B cell (primary cell): ENCODE measurements around the gene IQCC. TPM values are rescaled to one million over a fixed set of nuclear protein-coding genes. Genes with fewer than 3 reads are reported as not detected.

ENCODE experiments used
- ATAC-seq: fragments of 200-7000 bp; cut with Tn5 transposase; one replicate; pipeline ENCODE4 v1.10.0; 2021; ENCODE audit warnings: low read depth, mild to moderate bottlenecking, moderate number of reproducible peaks, moderate library complexity
- CTCF ChIA-PET: fragments of 350-600 bp; sonication (Branson Sonifier 250); formaldehyde crosslinking; loops from one replicate; lab custom pipeline; 2021; ENCODE audit warnings: antibody characterized with exemption, inconsistent platforms; lab: Charles Lee
- POLR2A ChIA-PET: fragments of 350-600 bp; sonication (Branson Sonifier 250); formaldehyde crosslinking; loops from one replicate; lab custom pipeline; 2021; ENCODE audit warnings: antibody characterized with exemption; lab: Charles Lee
- DNase-seq: peaks from one replicate; pipeline ENCODE4 v3.0.0; 2013
- H2AFZ ChIP-seq: 2 replicates; pipeline ENCODE4 v1.6.1; 2012; ENCODE audit warnings: mild to moderate bottlenecking, low read depth, low read length; ENCODE audit not compliant: insufficient read depth, poor library complexity, severe bottlenecking
- H3K27ac ChIP-seq, 2 donors: 1 replicate in 1 of 2; 2 replicates in 1 of 2; pipeline ENCODE4 v1.5.1; 2012 to 2013; ENCODE audit warnings: low read length in 2 of 2, mild to moderate bottlenecking in 2 of 2, moderate library complexity in 1 of 2
- H3K27me3 ChIP-seq, 4 experiments: fragments of 200-600 bp in 1 of 4; sonication (generic) in 1 of 4; replicated peaks in 1 of 4; 1 replicate in 2 of 4; 2 replicates in 2 of 4; pipeline versions ENCODE4 v1.6.1 to v1.7.0; 2013 to 2016; ENCODE audit warnings: low read length in 3 of 4, mild to moderate bottlenecking in 2 of 4, mixed read lengths in 1 of 4, moderate library complexity in 1 of 4; ENCODE audit not compliant: insufficient read depth in 4 of 4, control insufficient read depth in 3 of 4; ENCODE audit errors: control extremely low read depth in 1 of 4
- H3K36me3 ChIP-seq, 2 experiments: replicated peaks in 1 of 2; 1 replicate in 1 of 2; 2 replicates in 1 of 2; pipeline versions ENCODE4 v1.6.1 to v1.7.1; 2013; ENCODE audit warnings: low read length in 1 of 2; ENCODE audit not compliant: insufficient read depth in 2 of 2, control insufficient read depth in 1 of 2; ENCODE audit errors: control extremely low read depth in 1 of 2, extremely low read depth in 1 of 2
- H3K4me1 ChIP-seq, 2 donors: fragments of 200-600 bp in 1 of 2; sonication (generic) in 1 of 2; 1 replicate in 1 of 2; 2 replicates in 1 of 2; pipeline versions ENCODE4 v1.5.1 to v1.6.1; 2013 to 2017; ENCODE audit warnings: low read length in 2 of 2; ENCODE audit not compliant: control insufficient read depth in 2 of 2, insufficient read depth in 2 of 2
- H3K4me2 ChIP-seq: replicated peaks from 2 replicates; pipeline ENCODE3; 2012; ENCODE audit warnings: mild to moderate bottlenecking, low read depth, low read length; ENCODE audit not compliant: poor library complexity, severe bottlenecking
- H3K4me3 ChIP-seq, 5 experiments: fragments of 200-600 bp in 1 of 5; sonication (generic) in 1 of 5; 1 replicate in 3 of 5; 2 replicates in 2 of 5; pipeline versions ENCODE4 v1.5.1 to v1.7.0; 2011 to 2016; ENCODE audit warnings: low read length in 4 of 5, mild to moderate bottlenecking in 4 of 5, low read depth in 2 of 5, control low read depth in 1 of 5, moderate library complexity in 1 of 5; ENCODE audit not compliant: insufficient read depth in 1 of 5; ENCODE audit errors: control extremely low read depth in 1 of 5, extremely low read depth in 1 of 5
- H3K79me2 ChIP-seq: fragments of 200-600 bp; sonication (generic); one replicate; pipeline ENCODE4 v1.6.0; 2016; ENCODE audit warnings: low read length; ENCODE audit not compliant: control insufficient read depth, insufficient read depth
- H3K9ac ChIP-seq: fragments of 200-600 bp; sonication (generic); 2 replicates; pipeline ENCODE4 v1.6.1; 2017; ENCODE audit warnings: mild to moderate bottlenecking, low read length, moderate library complexity
- H3K9me3 ChIP-seq, 3 donors: one replicate each; pipeline versions ENCODE4 v1.6.1 to v1.7.1; 2013; ENCODE audit warnings: low read length in 2 of 3; ENCODE audit not compliant: control insufficient read depth in 2 of 3, insufficient read depth in 1 of 3; ENCODE audit errors: control extremely low read depth in 1 of 3
- H4K20me1 ChIP-seq: 2 replicates; pipeline ENCODE4 v1.6.0; 2012; ENCODE audit warnings: mild to moderate bottlenecking, low read length; ENCODE audit not compliant: insufficient read depth, control insufficient read depth, poor library complexity, severe bottlenecking
- H3K27ac Mint-ChIP-seq: one replicate; pipeline ENCODE4 v1.8.0; 2021; ENCODE audit warnings: mixed read lengths
- H3K27me3 Mint-ChIP-seq: one replicate; pipeline ENCODE4 v1.8.0; 2021; ENCODE audit warnings: mixed read lengths
- H3K4me1 Mint-ChIP-seq: one replicate; pipeline ENCODE4 v1.8.0; 2021; ENCODE audit warnings: mixed read lengths
- H3K4me3 Mint-ChIP-seq: one replicate; pipeline ENCODE4 v1.8.0; 2021; ENCODE audit warnings: mixed read lengths
- H3K9me3 Mint-ChIP-seq: one replicate; pipeline ENCODE4 v1.8.0; 2022; ENCODE audit warnings: mixed read lengths; ENCODE audit not compliant: insufficient read depth
- CTCF ChIP-seq: fragments of 200-600 bp; IDR thresholded peaks from one replicate; pipeline ENCODE4 v1.8.0; 2022; ENCODE audit warnings: antibody characterized with exemption, mild to moderate bottlenecking
- EZH2 ChIP-seq: IDR thresholded peaks from 2 replicates; pipeline ENCODE4 v1.6.1; 2012; ENCODE audit warnings: borderline replicate concordance, low read depth, mild to moderate bottlenecking, moderate library complexity, low read length; ENCODE audit not compliant: insufficient read depth, poor library complexity, severe bottlenecking
- WGBS: methylation state at CpG from one replicate; pipeline ENCODE4 v1.1.5; 2013; ENCODE audit warnings: missing lambda C conversion rate; ENCODE audit not compliant: insufficient coverage; 5-methylcytosine and 5-hydroxymethylcytosine counted together
- intact Hi-C: fragments of 100-400 bp; cut with micrococcal nuclease; formaldehyde crosslinking; loops from one replicate; pipeline ENCODE4 v1.10.0; 2022
- polyA plus RNA-seq: library from polyadenylated mRNA; depleted of rRNA; stranded (reverse); fragments of >200 nt; gene quantifications from 2 replicates; pipeline ENCODE4 v1.2.3, GENCODE V29; 2012
- total RNA-seq, 2 donors: library from RNA; stranded (reverse); fragments of 120-200 nt in 1 of 2; gene quantifications; 1 replicate in 1 of 2; 2 replicates in 1 of 2; pipeline versions ENCODE4 v1.2.3 to v1.2.4, GENCODE V29; 2013 to 2022

IQCC gene
- total and polyA plus RNA-seq, 2 donors (not counting 1 experiment from before 2014, with no cell fraction given), result 2.0 to 2.1 TPM

- Histone ChIP-seq H3K9me3 (no peaks in the 10 kb centered on the region), H3K79me2 (peaks cover 7% of the 10 kb centered on the region), H3K36me3 (peaks cover 2 to 89% of the 10 kb centered on the region in 2 experiments), H3K27me3 (no peaks in the 10 kb centered on the region), H4K20me1 (peaks cover 13% of the 10 kb centered on the region), H3K4me2 (no peak overlapping the region), H3K27ac (no peak overlapping the region), H2AFZ (no peak overlapping the region), H3K4me1 (no peaks in the 10 kb centered on the region), H3K4me3 (no peak overlapping the region), H3K9ac (no peak overlapping the region)
- WGBS, result 98% methylated on average over 8 of the region's 8 CpGs
- H3K27me3 Mint-ChIP-seq, result no peaks in the 10 kb centered on the region
- DNase-seq, result no peak
- POLR2A ChIA-PET, result interaction anchor here (0.6 kb wide), 1 partner anchor 124 kb away, joined by 4 read pairs; no protein-coding TSS in a partner anchor
- CTCF ChIA-PET, result interaction anchor here (0.6 to 1.1 kb wide), 3 partner anchors 11 to 124 kb away, joined by 3 to 4 read pairs (median 3); no protein-coding TSS in a partner anchor
- no peak for ATAC-seq
- no peak overlapping the region for H3K27ac Mint-ChIP-seq
- TF ChIP-seq EZH2, result no peak
- TF ChIP-seq CTCF, result no peak
- H3K4me3 Mint-ChIP-seq, result no peak overlapping the region
- no peaks in the 10 kb centered on the region for H3K4me1 Mint-ChIP-seq
- intact Hi-C loops, result no loop called here
- no peaks in the 10 kb centered on the region for H3K9me3 Mint-ChIP-seq
Measured at GRCh38 chr1:32192220-32192948, 13.1 kb upstream of the IQCC start.

GRCh38 chr1:32194984-32195383 is 10.5 kb upstream of the IQCC start:
- no peaks in the 10 kb centered on the region for H3K9me3 Mint-ChIP-seq
- Histone ChIP-seq H3K4me2 (no peak overlapping the region), H3K4me1 (peaks cover 0 to 9% of the 10 kb centered on the region in 2 donors), H2AFZ (no peak overlapping the region), H3K79me2 (no peaks in the 10 kb centered on the region), H3K27ac (no peak overlapping the region), H3K9ac (no peak overlapping the region), H3K36me3 (peaks cover 4 to 68% of the 10 kb centered on the region in 2 experiments), H3K27me3 (no peaks in the 10 kb centered on the region), H4K20me1 (no peaks in the 10 kb centered on the region), H3K9me3 (no peaks in the 10 kb centered on the region), H3K4me3 (no peak overlapping the region)
- no peak overlapping the region for H3K27ac Mint-ChIP-seq
- no peaks in the 10 kb centered on the region for H3K27me3 Mint-ChIP-seq
- 100% methylated on average over 6 of the region's 6 CpGs for WGBS
- no peak for DNase-seq
- peaks cover 4% of the 10 kb centered on the region for H3K4me1 Mint-ChIP-seq
- ChIA-PET CTCF (interaction anchor here (0.6 to 1.1 kb wide), 3 partner anchors 13 to 20 kb away, joined by 3 read pairs; no protein-coding TSS in a partner anchor), POLR2A (no interaction called here)
- TF ChIP-seq CTCF, result no peak
- TF ChIP-seq EZH2, result no peak
- ATAC-seq, result no peak
- intact Hi-C loops, result no loop called here
- H3K4me3 Mint-ChIP-seq, result no peak overlapping the region
